Measurements from ENCODE around the gene PLBD2.

PLBD2 gene

DNA sequence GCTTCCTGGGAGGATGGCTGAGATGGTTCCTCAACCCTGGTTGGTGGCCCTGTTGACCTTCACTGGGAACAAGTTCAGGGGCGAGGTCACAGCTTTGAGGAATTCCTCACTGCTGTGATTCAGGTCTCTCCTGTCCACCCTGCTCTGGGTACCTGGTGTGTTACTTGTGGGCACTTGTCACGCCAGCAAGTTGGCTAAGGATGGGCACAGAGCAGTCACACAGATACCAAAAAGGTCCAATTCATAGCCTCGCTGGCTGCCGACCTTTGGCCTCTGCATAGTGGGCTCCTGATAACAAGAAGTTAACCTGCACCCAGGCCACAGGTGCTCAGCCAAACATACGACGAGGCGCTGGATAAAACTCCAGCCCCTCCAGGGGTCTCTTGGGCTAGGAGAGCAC lies 34.1 kb downstream of the PLBD2 start:
- H3K27ac ChIP-seq, result no peak overlapping the region

DNA sequence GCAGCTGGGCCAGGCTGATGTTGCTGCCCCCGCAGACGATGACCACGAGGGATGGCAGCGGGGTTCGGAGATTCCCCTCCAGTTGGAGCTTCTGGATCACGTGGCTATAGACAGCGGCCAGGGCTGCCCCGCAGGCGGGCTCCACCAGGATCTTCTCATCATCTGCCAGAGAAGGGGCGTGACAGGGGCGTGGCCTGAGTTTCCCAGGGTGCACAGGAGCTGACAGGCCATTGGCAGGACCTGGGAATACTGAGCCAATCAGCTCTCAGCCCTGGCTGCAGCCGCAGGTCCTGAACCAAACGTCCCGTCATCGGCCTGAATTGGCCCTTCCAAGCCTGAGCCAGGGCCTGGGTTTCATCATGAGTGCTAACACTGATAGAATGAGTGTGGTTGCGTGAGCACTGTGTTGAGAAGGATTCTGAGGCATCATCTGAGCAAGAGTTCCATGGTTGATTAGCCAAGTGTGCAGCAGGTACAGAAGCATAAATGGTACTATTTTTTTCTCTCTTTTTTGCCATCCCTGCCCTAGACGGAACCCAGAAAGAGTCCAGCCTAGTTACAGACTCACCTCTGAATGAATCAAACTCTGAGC lies 34.7 kb downstream of the PLBD2 start:
- no peak overlapping the region for H3K27ac ChIP-seq
- DNase-seq (ENCODE audit: low read depth, low spot score), result no peak

More for the DNA sequence above, 34.1 kb downstream of the PLBD2 start:
- DNase-seq (ENCODE audit: low read depth, low spot score), result no peak

DNA sequence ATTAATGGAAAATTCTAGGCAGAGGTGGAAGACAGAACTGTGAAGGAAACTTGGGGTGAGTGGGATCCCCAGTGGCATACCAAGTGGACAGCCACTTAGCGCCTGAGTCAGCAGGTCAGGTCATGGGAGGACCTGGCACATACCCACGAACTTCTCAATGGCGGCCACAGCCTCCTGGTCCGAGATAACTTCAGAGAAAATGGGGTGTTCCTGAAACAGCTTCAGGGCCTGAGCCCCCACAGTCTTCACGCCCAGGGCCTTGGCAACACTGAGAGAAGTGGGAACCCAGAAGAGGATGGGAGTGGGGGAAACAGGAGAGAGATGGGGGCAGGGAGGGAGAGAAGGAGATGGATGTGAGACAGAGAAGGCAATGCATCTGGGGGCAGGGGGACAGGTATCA lies 35.4 kb downstream of the PLBD2 start:
- no peak for DNase-seq (ENCODE audit: low read depth, low spot score)
- H3K27ac ChIP-seq, result no peak overlapping the region

DNA sequence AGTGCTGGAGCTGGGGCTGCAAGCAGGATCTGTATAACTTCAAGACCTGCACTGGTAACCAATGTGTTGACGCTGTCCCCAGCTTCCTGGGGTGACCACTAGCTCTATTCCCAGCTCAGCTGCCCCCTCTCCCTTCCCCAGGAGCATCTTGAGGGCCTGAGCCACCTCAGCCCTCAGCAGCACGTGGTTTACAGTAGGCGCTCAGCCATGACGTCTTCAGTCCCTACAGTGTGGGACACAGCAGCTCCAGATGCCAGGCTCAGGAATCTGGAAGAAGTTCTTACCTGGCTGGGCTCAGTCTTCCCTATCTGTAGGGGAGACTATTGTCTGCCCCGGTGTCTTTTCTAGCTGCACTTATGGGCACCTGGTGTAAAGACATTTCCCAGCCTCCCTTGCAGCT lies 36.7 kb downstream of the PLBD2 start:
- no peak for DNase-seq (ENCODE audit: low read depth, low spot score)
- H3K27ac ChIP-seq, result no peak overlapping the region

DNA sequence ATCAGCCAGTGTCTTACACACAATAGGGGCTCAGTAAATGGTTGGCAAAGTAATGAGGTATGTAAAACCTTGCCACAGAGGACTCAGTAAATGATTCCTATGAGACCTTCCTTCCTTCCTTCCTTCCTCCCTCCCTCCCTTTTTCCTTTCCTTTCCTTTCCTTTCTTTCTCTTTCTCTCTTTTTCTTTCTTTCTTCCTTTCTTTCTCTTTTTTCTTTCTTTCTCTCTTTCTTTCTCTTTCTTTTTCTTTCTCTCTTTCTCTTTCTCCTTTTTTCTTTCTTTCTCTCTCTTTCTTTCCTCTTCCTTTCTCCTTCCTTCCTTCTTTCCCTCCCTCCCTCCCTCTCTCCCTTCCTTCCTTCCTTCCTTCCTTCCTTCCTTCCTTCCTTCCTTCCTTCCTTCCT lies 37.8 kb downstream of the PLBD2 start:
- DNase-seq (ENCODE audit: low read depth, low spot score), result no peak
- H3K27ac ChIP-seq, result no peak overlapping the region

DNA sequence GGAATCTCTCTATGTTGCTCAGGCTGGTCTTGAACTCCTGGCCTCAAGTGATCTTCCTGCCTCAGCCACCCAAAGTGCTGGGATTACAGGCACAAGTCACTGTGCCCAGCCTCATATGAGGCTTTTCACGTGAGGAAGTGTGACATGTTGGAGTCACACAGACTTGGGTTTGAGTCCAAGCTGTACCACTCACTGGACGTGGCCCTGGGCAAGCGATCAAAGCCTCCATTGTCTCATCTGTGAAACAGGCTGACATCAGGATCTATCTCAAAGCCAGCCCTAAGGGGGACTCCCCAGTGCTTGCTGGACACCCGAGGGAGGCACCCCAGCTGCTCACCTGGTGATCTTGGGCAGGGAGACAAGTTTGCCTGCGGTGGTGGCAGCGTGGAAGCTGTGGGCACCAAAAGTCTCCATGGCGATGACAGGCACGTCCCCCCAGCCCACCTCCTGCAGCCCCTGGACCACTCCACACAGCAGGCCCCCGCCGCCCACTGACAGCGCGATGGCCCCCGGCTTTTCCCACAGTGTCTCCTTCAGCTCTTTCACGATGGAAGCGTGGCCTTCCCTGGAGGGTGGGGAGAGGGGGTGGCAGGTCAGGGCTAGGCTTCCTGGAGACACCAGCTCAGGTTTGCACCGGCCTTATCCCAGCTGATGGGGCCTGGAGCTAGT lies 38.6 kb downstream of the PLBD2 start:
- no peak for DNase-seq (ENCODE audit: low read depth, low spot score)
- no peak overlapping the region for H3K27ac ChIP-seq

DNA sequence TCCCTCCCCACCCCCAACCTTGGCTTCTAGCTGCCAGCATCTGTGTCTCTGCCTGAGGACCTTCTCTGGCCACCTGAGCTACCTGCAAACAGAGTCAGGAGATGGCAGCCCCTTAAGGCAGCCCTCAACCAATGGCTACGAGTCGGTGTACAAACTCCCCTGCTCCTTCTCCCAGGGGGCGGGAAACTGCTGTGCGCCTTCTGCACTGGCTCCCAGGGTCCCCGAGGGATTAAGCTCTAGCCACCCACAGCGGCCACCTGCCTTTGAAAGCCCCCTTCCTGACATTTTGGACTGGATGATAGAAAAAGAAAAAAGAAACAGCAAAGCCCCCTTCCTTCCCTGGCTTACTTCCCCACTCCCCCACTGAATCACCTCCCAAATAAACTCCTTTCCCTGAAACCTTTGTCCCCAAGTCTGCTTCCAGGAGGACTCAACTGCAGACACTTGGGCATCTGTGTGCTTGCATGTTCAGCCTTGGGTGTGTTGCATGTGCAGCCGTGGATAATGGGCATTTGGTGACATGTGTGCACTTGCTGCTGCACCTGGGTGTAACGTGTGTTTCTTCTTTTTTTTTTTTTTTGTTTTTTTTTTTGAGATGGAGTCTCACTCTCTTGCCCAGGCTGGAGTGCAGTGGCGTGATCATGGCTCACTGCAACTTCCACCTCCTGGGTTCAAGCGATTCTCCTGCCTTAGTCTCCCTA lies 39.3 kb downstream of the PLBD2 start:
- no peak overlapping the region for H3K27ac ChIP-seq
- DNase-seq (ENCODE audit: low read depth, low spot score), result no peak

DNA sequence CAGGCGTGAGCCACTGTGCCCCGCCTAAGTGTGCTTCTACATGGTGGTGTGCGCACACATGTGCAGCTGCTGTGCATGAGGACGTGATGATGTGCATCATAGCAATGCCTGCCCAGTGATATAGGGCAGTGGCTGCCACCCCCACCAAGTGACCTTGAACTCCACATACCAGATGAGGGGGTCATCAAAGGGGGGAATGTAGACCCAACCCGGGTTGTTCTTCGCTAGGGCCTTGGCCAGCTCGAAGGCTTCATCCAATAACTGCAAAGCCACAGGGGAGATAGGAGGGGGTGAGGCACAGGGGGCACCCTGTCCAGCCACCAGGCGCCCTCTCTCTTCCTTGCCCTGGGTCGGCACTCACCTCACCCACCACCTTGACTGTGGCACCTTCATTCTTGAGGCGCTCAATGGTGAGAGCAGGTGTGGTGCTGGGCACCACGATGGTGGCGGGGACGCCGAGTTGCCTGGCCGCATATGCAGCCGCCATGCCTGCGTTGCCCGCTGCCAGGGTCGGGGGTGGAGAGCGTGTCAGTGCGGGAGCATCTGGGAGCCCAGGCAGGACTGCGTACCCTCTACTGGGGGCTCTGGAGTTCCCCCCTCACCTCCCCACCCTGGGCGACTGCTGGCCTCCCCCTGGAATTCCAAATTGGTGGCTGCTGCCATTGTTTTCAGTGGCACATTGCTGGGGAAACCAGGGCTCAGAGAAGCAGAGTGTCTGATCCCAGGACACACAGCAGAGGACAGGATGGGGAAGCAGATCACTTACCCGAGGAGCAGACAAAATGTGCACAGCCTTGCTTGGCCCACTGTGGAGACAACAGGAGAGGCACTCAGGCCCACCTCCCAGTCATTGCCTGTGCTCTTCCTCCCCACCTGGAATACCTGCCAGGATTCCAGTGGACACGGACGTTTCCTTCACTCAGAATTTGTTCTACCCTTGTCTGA lies 40.2 kb downstream of the PLBD2 start:
- no peak for DNase-seq (ENCODE audit: low read depth, low spot score)
- H3K27ac ChIP-seq, result no peak overlapping the region

DNA sequence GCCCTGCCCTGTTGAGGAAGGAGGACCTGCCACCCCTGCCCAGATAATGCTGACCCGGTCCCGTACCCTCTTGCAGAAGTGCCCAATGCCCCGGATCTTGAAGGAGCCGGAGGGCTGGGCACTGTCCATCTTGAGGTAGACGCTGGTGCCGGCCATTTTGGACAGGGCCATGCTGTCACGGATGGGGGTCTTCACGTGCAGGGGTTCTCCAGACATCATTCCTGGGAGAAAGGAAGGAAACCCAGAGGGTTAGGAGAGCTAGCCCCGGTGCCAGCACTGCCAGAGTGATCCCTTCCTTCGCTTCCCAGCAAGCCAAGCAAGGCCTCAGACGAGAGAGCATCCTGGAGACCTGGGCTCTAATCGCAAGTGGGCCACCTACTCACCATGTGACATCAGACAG lies 41.1 kb downstream of the PLBD2 start:
- H3K27ac ChIP-seq, result no peak overlapping the region
- no peak for DNase-seq (ENCODE audit: low read depth, low spot score)

DNA sequence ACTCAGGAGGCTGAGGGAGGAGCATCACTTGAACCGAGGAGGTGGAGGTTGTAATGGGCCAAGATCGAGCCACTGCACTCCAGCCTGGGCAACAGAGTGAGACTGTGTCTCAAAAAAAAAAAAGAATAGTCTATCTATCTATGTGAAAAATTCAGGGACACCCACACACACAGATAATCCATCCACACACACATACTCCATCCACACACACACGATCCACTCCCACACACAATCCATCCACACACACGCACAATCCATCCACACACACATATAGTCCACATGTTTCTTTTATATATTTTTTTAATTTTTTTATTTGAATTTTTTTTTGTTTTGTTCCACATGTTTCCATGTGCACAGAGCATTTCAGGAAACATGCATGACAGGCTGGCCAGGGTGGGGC lies 42.0 kb downstream of the PLBD2 start:
- no peak overlapping the region for H3K27ac ChIP-seq
- DNase-seq (ENCODE audit: low read depth, low spot score), result no peak

DNA sequence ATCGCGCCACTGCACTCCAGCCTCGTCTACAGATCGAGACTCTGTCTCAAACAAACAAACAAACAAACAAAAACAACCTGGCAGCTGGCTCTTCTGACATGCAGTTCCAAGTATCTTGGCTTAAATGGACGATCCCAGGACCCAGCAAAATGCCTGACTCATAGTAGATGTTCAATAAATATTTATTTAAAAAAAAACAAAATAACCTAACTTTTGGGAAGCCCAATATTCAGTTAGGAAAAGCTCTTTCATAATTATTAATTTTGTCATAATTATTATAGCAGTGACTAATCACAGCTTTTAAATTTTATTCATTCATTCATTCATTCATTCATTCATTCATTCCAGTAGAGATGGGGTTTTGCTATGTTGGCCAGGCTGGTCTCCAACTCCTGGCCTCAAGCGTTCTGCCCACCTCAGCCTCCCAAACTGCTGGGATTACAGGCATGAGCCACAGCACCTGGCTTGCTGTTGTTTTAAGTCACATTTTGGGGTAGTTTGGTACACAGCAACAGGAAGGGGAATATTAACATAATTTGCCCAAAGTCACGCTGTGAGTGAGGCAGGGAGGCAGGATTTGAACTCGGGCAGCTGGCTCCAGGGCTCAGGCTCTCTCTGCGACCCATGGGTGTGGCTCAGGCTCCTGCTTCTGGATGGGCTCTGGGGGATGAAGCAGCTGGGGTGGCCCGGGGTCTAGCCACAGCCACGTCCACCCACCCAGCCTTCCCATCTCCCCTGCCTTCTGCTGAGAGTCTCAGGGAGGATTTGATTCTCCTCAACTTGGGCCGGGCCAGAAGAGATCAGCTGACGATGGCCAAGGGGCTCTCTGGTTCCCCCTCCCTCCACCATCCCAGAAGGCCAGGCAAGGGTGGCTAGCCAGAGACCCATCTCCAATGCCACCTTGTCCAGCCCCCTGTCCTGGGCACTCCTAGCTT lies 42.9 kb downstream of the PLBD2 start:
- H3K27ac ChIP-seq, result no peak overlapping the region
- DNase-seq (ENCODE audit: low read depth, low spot score), result no peak

DNA sequence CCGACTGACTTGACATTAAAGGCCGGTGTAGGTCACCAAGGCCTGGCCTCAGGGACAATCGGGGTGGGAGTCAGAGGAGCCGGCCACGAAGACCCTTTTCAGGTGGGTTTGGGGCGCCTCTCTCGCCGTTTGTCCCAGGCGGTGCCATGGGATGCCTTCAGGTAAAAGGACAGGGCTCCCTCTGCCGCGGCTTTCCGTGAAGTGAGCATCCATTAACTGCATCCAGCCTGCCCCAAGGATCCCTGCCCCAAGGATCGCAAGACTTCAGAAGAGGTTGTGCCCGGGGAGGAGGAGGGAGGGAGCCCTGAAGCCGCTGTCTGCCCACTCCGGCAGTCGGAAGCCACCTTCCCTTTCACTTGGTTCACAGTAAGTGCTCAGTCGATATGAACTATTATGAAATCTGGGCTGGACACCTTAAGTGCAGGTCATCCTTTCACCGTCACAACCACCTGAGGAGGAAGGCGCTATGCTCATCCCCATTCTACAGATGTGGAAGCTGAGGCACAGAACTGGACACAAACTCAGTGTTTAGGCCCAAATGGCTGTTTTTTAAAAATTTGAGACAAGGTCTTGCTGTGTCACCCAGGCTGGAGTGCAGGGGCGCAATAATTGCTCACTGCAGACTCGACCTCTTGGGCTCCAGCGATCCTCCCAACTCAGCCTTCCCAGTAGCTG lies 44.3 kb downstream of the PLBD2 start:
- no peak overlapping the region for H3K27ac ChIP-seq
- no peak for DNase-seq (ENCODE audit: low read depth, low spot score)

DNA sequence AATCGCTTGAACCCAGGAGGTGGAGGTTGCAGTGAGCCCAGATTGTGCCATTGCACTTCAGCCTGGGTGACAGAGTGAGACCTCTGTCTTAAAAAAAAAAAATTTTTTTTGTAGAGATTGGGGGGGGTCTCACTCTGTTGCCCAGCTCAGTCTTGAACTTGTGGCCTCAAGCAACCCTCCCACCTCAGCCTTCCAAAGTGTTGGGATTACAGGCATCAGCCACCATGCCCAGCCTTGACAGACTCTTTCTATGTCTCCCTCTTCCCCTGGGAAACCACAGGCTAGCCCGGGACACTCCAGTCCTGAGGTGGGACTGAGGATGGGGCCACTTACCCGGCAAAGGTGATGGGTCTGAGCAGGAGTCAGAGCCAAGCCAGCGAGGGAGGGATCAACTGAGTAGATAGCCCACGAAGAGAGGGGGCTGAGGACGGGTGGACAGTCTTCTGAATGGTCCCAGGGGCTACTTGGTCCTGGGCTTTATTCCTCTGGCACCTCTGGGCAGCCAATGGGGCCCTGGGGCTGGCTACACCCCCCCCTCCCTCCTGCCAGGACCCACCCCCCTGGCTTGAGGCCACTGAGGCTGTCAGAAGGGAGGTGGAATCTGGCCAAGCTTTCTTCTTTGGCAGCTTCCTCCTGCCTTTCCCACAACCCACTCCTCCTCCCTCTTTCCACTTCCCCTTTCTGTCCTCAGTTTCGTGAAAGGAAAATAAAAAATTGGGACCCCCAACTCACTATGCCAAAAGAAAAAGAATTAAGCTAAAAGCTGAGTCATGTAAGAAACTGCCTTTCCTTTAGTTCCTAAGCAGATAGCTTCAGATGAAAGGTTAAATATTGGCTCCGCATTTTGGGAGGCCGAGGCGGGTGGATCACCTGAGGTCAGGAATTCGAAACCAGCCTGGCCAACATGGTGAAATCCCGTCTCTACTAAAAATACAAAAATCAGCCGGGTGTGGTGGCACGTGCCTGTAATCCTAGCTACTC lies 45.3 kb downstream of the PLBD2 start, which contains the start of gene SDS:
TSS of gene SDS (minus strand) at position 453 of the 981 bp plus-strand sequence. CDS start 4,179 bp downstream, outside the sequence.
- no peak for DNase-seq (ENCODE audit: low read depth, low spot score)
- H3K27ac ChIP-seq, result no peak within 1 kb of the TSS

DNA sequence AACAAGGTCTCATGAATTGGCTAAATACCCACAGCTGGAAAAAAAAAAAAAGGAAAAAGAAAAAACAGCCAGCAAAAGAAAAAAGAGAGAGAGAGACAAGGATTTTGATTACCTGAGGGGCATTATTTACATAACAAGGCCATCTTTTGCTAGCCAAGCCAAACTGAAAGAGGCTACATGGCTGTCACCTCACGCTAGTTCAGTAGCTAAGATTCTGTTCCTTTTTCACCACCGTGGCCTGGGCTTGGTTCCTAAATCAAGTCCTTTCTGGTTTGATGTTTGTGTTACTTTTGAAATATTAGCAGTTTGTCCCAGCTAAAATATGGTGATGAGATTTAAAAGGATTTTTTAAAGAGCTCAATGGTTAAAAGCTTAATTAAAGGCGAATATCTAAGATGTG lies 47.3 kb downstream of the PLBD2 start:
- no peak overlapping the region for H3K27ac ChIP-seq
- no peak for DNase-seq (ENCODE audit: low read depth, low spot score)

DNA sequence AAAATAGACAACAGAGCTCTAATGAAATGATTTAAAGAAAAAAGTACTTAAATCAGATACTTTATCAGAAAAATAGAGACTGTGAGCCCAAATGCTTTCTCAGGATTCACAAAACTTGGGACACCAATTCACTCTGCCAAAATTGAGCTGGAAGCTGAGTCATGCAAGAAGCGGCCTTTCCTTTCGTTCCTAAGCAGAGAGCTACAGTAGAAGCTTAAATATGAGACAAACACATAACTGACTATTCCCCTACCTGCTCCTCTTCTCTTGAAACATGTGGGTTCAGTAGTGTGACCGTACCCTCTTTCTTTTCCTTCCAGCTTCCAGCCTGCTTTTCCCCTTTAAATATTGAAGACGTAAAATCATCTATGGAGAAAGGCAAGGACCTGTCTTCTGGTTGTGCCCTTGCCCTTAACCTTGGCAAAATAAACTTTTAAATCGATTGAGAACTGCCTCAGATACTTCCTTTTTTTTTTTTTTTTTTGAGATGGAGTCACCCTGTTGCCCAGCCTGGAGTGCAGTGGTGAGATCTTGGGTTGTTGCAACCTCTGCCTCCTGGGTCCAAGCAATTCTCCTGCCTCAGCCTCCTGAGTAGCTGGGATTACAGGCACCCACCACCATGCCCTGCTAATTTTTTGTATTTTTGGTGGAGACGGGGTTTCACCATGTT lies 49.7 kb downstream of the PLBD2 start:
- no peak overlapping the region for H3K27ac ChIP-seq
- no peak for DNase-seq (ENCODE audit: low read depth, low spot score)

DNA sequence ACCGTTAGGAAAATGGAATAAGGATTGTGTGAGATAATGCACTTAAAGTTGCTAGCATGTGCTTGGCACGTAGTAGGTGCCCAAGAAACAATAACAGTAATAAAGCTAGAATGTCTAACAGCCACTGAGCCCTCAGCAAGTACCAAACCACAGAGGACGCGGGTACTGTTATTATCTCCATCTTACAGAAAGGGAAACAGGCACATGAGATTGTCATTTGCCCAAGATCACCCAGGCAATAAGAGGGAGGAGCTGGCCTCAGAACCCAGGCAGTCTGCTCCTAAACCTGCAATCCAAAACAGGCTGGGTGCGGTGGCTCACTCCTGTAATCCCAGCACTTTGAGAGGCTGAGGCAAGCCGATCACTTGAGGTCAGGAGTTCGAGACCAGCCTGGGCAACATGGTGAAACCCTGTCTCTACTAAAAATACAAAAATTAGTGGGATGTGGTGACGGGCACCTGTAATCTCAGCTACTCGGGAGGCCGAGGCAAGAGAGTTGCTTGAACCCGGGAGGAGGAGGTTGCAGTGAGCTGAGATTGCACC lies 50.4 kb downstream of the PLBD2 start:
- no peak for DNase-seq (ENCODE audit: low read depth, low spot score)
- no peak overlapping the region for H3K27ac ChIP-seq
